ENCODE data around the gene GLT8D2. TPM values are rescaled to one million over a fixed set of nuclear protein-coding genes. Genes with fewer than 3 reads are reported as not detected.

Gene GLT8D2
- total RNA-seq, 1 experiment from 2014 or later, result 3.8 TPM

DNA sequence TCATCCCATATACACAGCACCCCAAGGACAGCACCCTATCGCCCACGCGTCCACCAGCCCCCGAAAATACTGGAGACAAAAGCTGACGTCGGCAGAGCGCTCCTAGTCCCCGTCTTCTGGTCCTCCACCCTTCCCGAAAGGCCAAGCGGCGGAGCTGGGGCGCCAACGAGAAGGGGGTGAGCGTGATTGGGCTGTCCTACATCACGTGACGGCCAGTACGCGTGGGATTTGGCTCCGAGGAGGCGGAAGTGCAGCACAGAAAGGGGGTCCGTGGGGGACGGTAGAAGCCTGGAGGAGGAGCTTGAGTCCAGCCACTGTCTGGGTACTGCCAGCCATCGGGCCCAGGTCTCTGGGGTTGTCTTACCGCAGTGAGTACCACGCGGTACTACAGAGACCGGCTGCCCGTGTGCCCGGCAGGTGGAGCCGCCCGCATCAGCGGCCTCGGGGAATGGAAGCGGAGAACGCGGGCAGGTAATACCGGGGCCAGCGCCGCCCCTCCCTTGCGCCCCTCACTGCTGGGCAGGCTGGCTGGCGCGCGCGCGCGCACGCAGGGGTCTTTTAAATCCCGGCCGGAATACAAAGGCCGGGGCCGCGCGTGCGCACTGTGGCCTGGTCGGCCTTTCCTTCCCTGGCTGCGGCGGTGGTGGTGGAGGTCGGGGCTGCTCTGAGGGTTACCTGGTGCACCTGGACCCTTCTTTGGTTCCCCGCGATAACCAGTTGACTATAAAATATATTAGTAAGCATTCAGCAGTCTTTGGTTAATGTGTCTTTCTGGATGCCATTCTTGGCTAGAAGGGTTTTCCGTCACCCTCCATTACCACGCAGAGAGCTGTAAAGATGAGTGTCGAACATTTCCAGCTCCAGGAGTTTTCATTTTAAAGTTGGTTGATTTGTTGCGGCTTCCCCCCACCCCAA is 84.1 kb downstream of the GLT8D2 start, which contains the start of gene TDG:
TSS of gene TDG (plus strand) at position 283 of the 915 bp plus-strand sequence. CDS start at position 449, 166 bp downstream.
- no CpG with 5 or more reads among the region's 64 CpGs for WGBS (ENCODE audit: extremely low coverage, insufficient read length, low lambda C conversion rate)

More for the DNA sequence above, 84.1 kb downstream of the GLT8D2 start, which contains the start of gene TDG:
- Mint-ChIP-seq H3K4me1 (peaks cover 20 to 33% of the 10 kb centered on the region in 2 experiments), H3K9me3 (no peaks in the 10 kb centered on the region; a peak in 1 of 5 replicates), H3K4me3 (peak within 1 kb of the TSS; percentile 97 to 98), H3K36me3 (ENCODE audit: insufficient read depth in 1 of 3, low read depth in 3 of 3) (peaks cover 9 to 33% (median 25%) of the 10 kb centered on the region in 3 experiments; a peak in 6 of 7 replicates), H3K27me3 (ENCODE audit: low read depth) (no peaks in the 10 kb centered on the region), H3K27ac (peak within 1 kb of the TSS; percentile 99 to 100 (median 99))
- no peak within 1 kb of the TSS for H2BK20ac ChIP-seq (ENCODE audit: low read depth, low read length, poor library complexity, severe bottlenecking)
- H3K79me2 ChIP-seq (ENCODE audit: insufficient read depth, low read length), result peaks cover 41% of the 10 kb centered on the region; the same call in 1 of the 2 replicates
- H4K20me1 ChIP-seq (ENCODE audit: control insufficient read depth, insufficient read depth, insufficient read length), result no peaks in the 10 kb centered on the region
- H2AFZ ChIP-seq (ENCODE audit: low read length), result no peak within 1 kb of the TSS
- H2AK5ac ChIP-seq (ENCODE audit: insufficient read length, low read length), result no peak within 1 kb of the TSS
- peak; percentile 100 for DNase-seq
- H3T11ph ChIP-seq (ENCODE audit: low read length), result no peak within 1 kb of the TSS
- no peak within 1 kb of the TSS for H2BK15ac ChIP-seq (ENCODE audit: low read depth, low read length)
- peaks cover 7% of the 10 kb centered on the region for H3K23me2 ChIP-seq (ENCODE audit: insufficient read length, low read depth, low read length, poor library complexity, severe bottlenecking)
- peak within 1 kb of the TSS; percentile 7; the same call in 1 of the 2 replicates for H3K4ac ChIP-seq (ENCODE audit: low read depth, low read length)
- H3K14ac ChIP-seq (ENCODE audit: insufficient read depth, low read length), result peak within 1 kb of the TSS; percentile 90
- H3K4me1 ChIP-seq (ENCODE audit: insufficient read depth, low read length), result no peaks in the 10 kb centered on the region
- peak within 1 kb of the TSS; percentile 48 for H4K5ac ChIP-seq (ENCODE audit: insufficient read length, low read depth, low read length)
- no peaks in the 10 kb centered on the region for H3K27me3 ChIP-seq (ENCODE audit: insufficient read depth, low read length)
- no peaks in the 10 kb centered on the region for H3K9me3 ChIP-seq (ENCODE audit: control insufficient read depth, low read depth, low read length)
- no peak within 1 kb of the TSS for H4K8ac ChIP-seq (replicated peaks; ENCODE audit: insufficient read length, low read depth, low read length)
- H2BK12ac ChIP-seq (ENCODE audit: insufficient read length, low read depth, low read length), result no peak within 1 kb of the TSS
- TF ChIP-seq, protein P1, sequence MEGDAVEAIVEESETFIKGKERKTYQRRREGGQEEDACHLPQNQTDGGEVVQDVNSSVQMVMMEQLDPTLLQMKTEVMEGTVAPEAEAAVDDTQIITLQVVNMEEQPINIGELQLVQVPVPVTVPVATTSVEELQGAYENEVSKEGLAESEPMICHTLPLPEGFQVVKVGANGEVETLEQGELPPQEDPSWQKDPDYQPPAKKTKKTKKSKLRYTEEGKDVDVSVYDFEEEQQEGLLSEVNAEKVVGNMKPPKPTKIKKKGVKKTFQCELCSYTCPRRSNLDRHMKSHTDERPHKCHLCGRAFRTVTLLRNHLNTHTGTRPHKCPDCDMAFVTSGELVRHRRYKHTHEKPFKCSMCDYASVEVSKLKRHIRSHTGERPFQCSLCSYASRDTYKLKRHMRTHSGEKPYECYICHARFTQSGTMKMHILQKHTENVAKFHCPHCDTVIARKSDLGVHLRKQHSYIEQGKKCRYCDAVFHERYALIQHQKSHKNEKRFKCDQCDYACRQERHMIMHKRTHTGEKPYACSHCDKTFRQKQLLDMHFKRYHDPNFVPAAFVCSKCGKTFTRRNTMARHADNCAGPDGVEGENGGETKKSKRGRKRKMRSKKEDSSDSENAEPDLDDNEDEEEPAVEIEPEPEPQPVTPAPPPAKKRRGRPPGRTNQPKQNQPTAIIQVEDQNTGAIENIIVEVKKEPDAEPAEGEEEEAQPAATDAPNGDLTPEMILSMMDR (conservative IDR thresholded peaks at IDR 0.05), result no peak
- H3K4me2 ChIP-seq (ENCODE audit: insufficient read depth, insufficient read length, low read length), result peak within 1 kb of the TSS; percentile 94
- H2BK5ac ChIP-seq (ENCODE audit: insufficient read length, low read length), result no peak within 1 kb of the TSS
- no peak within 1 kb of the TSS for H3K56ac ChIP-seq (ENCODE audit: insufficient read length, low read depth, low read length)
- no peak within 1 kb of the TSS for H2BK120ac ChIP-seq (ENCODE audit: low read depth, low read length, poor library complexity, severe bottlenecking)
- no peak within 1 kb of the TSS for H3K23ac ChIP-seq (ENCODE audit: insufficient read length, low read depth, low read length)
- peak within 1 kb of the TSS; percentile 98 for H3K9ac ChIP-seq (ENCODE audit: extremely low read depth, insufficient read length, low read length)
- peak within 1 kb of the TSS; percentile 78 for H3K18ac ChIP-seq (ENCODE audit: insufficient read length, low read depth, low read length)
- no peak within 1 kb of the TSS for H4K91ac ChIP-seq (ENCODE audit: insufficient read length, low read depth, low read length)
- H3K79me1 ChIP-seq (ENCODE audit: insufficient read depth, low read depth, low read length, poor library complexity, severe bottlenecking), result peaks cover 4% of the 10 kb centered on the region
- H3K27ac ChIP-seq (ENCODE audit: insufficient read length, low read depth, low read length), result peak within 1 kb of the TSS; percentile 37

Measured in H9 (cell line).